Thyroid gland (tissue), 4 donors: Measurements from ENCODE around the gene NEDD4L. TPM values are rescaled to one million over a fixed set of nuclear protein-coding genes. Genes with fewer than 3 reads are reported as not detected.

ENCODE experiments used
- DNase-seq, 2 donors: peaks; one replicate each; pipeline ENCODE4 v3.0.0-alpha.2; 2019
- H3K27ac ChIP-seq, 3 donors: fragments of 200-600 bp; sonication (generic); 1 replicate in 2 of 3; 2 replicates in 1 of 3; pipeline ENCODE4 v1.5.1; 2016 to 2019; ENCODE audit warnings: mild to moderate bottlenecking in 1 of 3, moderate library complexity in 1 of 3
- H3K27me3 ChIP-seq: fragments of 200-600 bp; sonication (generic); one replicate; pipeline ENCODE4 v1.5.1; 2019
- H3K36me3 ChIP-seq, 2 donors: fragments of 200-600 bp; sonication (generic); one replicate each; pipeline ENCODE4 v1.5.1; 2016 to 2019
- H3K4me1 ChIP-seq, 2 donors: fragments of 200-600 bp; sonication (generic); one replicate each; pipeline ENCODE4 v1.5.1; 2017 to 2019
- H3K4me3 ChIP-seq, 3 donors: fragments of 200-600 bp; sonication (generic); replicated peaks in 1 of 3; 1 replicate in 2 of 3; 2 replicates in 1 of 3; pipeline ENCODE4 v1.5.1; 2016; ENCODE audit warnings: mild to moderate bottlenecking in 1 of 3
- H3K9me3 ChIP-seq: fragments of 200-600 bp; sonication (generic); one replicate; pipeline ENCODE4 v1.5.1; 2017
- CTCF ChIP-seq, 6 experiments: fragments of 200-600 bp in 3 of 6; fragments of 450-650 bp in 3 of 6; sonication (generic) in 3 of 6; IDR thresholded peaks; one replicate each; pipeline ENCODE4 v1.5.1; 2016 to 2019; ENCODE audit warnings: antibody characterized with exemption in 6 of 6, mild to moderate bottlenecking in 2 of 6, inconsistent platforms in 1 of 6, moderate library complexity in 1 of 6
- POLR2A ChIP-seq, 2 donors: fragments of 450-650 bp; IDR thresholded peaks; one replicate each; pipeline ENCODE4 v1.6.1; 2017; ENCODE audit warnings: antibody characterized with exemption in 2 of 2, mild to moderate bottlenecking in 2 of 2, moderate library complexity in 1 of 2
- WGBS, 2 donors: methylation state at CpG; one replicate each; pipeline ENCODE4 v1.1.5; 2017; 5-methylcytosine and 5-hydroxymethylcytosine counted together
- intact Hi-C: fragments of 100-400 bp; cut with DNase I; formaldehyde crosslinking; loops from one replicate; pipeline ENCODE4 v1.15.1; 2023
- total RNA-seq, 4 donors: library from RNA; depleted of rRNA; stranded (reverse); fragments of >200 nt; gene quantifications; one replicate each; pipeline ENCODE4 v1.2.3, GENCODE V29; 2016

The NEDD4L gene
- total RNA-seq, 4 donors from 2014 or later: 61.5 to 105 (median 78.0) TPM

- Histone ChIP-seq H3K27me3 (no peaks in the 10 kb centered on the region), H3K4me1 (peaks cover 0 to 14% of the 10 kb centered on the region in 2 donors), H3K36me3 (no peaks in the 10 kb centered on the region), H3K4me3 (no peak overlapping the region), H3K9me3 (no peaks in the 10 kb centered on the region), H3K27ac (no peak overlapping the region)
- TF ChIP-seq CTCF (IDR thresholded peaks at IDR 0.05) (no peak), POLR2A (IDR thresholded peaks at IDR 0.05) (no peak)
- 93 to 96% methylated on average over 16 of the region's 16 CpGs for WGBS, 2 donors
- DNase-seq: no peak
- intact Hi-C loops: loop anchor here (10.0 kb wide), 1 partner anchor 190 kb away; no protein-coding TSS in a partner anchor
These were observed 280.9 kb downstream of the NEDD4L start for GRCh38 chr18:58324824-58325480.

- no peak overlapping the region for H3K27ac ChIP-seq
- peaks cover 0 to 14% of the 10 kb centered on the region in 2 donors for H3K4me1 ChIP-seq
- 82 to 88% methylated on average over 2 of the region's 2 CpGs for WGBS, 2 donors
- no peaks in the 10 kb centered on the region for H3K27me3 ChIP-seq
- H3K9me3 ChIP-seq: no peaks in the 10 kb centered on the region
- no peak overlapping the region for H3K4me3 ChIP-seq
- intact Hi-C loops: loop anchor here (10.0 kb wide), 1 partner anchor 191 kb away; no protein-coding TSS in a partner anchor
- no peaks in the 10 kb centered on the region for H3K36me3 ChIP-seq
- no peak for TF ChIP-seq POLR2A (IDR thresholded peaks at IDR 0.05)
- TF ChIP-seq CTCF (IDR thresholded peaks at IDR 0.05): no peak
- DNase-seq: no peak
These were observed 281.5 kb downstream of the NEDD4L start for GRCh38 chr18:58325494-58325893.

- H3K27me3 ChIP-seq: no peaks in the 10 kb centered on the region
- intact Hi-C loops: no loop called here
- DNase-seq: peak; percentile 66 to 67
- H3K4me3 ChIP-seq: no peak overlapping the region
- no peaks in the 10 kb centered on the region for H3K36me3 ChIP-seq
- 41 to 52% methylated on average over 2 of the region's 2 CpGs for WGBS, 2 donors
- TF ChIP-seq POLR2A (IDR thresholded peaks at IDR 0.05) (no peak), CTCF (IDR thresholded peaks at IDR 0.05) (no peak)
- H3K27ac ChIP-seq: peak overlapping the region in 2 of 3 donors; percentile 23 to 31
- H3K4me1 ChIP-seq: peaks cover 0 to 5% of the 10 kb centered on the region in 2 donors
- no peaks in the 10 kb centered on the region for H3K9me3 ChIP-seq
These were observed 290.0 kb downstream of the NEDD4L start for GRCh38 chr18:58334061-58334460.

- Histone ChIP-seq H3K4me1 (peaks cover 0 to 5% of the 10 kb centered on the region in 2 donors), H3K27ac (no peak overlapping the region)
- 94 to 96% methylated on average over 9 to 11 of the region's 11 CpGs for WGBS, 2 donors
These were observed 291.2 kb downstream of the NEDD4L start for GRCh38 chr18:58335223-58335622.

More at GRCh38 chr18:58335223-58335622, 291.2 kb downstream of the NEDD4L start:
- Histone ChIP-seq H3K36me3 (no peaks in the 10 kb centered on the region), H3K9me3 (no peaks in the 10 kb centered on the region), H3K4me3 (no peak overlapping the region), H3K27me3 (no peaks in the 10 kb centered on the region)
- no peak for DNase-seq
- TF ChIP-seq CTCF (IDR thresholded peaks at IDR 0.05) (no peak), POLR2A (IDR thresholded peaks at IDR 0.05) (no peak)
- intact Hi-C loops: no loop called here
